HG03354 (cell line): Measurements from ENCODE around the gene ACAP1.

Experiments
- ATAC-seq: cut with Tn5 transposase; IDR thresholded peaks from one replicate; pipeline ENCODE4 v1.9.1; 2021; ENCODE audit warnings: mild to moderate bottlenecking; ENCODE audit not compliant: unreplicated experiment, poor library complexity, severe bottlenecking

The ACAP1 gene

GRCh38 chr17:7336240-7337175 is at the start of gene ACAP1:
TSS of gene ACAP1 (plus strand) at chr17:7336529. CDS start at chr17:7336735, 206 bp downstream.
- ATAC-seq = peak; percentile 67

- ATAC-seq = no peak
These were observed 46.9 kb upstream of the ACAP1 start for GRCh38 chr17:7289256-7290032.

DNA sequence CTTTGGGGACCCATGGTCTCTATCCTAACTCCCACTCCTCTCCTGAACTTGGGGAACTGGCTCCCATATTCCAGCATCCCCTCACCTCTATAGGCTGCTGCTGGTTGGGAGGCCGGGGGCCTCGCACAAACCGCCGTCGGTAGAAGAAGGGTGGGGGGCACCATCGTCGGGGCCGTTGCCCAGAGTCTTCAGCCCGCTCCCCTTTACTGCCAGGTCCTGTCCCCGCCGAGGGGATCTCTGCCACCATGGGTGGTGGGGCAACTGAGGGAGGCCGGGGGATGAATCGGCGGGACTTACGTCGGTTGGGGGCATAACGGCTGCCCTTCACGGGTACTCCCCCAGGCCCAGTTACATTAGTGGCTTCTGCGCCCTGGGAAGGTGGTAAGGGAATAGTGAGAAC is 46.2 kb upstream of the ACAP1 start:
- no peak for ATAC-seq

- no peak for ATAC-seq
These were observed 45.6 kb upstream of the ACAP1 start for GRCh38 chr17:7290685-7291084.

DNA sequence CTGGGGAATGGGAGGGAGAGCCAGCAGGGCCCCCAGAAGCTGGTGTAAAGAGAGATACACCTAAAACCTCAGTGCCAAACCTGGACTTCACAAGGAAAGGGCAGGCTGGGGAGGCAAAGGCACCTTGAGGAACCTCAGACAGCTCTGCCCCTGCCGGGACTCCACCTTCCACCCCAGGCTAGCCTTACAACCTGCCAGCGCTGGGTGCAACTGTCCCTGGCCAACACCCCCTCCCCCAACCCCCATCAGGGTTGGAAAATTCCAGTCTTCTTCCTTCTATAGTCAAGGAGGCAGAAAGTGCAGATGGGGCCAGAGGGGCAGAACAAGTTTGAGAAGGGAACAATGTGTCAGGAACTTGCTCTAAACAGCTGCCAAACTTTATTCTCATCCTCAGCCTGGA is 44.1 kb upstream of the ACAP1 start:
- ATAC-seq = no peak

DNA sequence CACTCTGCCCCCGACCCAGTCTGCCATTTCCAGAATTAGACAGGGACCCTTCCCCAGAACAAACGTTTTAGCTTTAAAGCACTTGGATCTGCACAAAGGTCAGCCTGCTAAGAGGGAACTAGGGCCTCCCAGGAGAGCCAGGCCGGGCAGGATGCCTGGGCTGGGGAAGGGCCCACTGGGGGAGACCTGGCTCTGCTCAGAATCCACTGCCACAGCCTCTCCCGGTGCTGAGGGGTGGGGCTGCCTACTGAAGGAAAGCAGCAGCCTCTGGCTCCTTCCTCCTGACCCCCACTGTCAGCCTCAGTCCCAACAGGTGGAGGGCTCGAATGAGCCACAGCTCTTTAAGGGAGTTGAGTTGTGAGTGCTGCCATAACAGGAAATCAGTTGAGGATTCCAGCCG is 43.6 kb upstream of the ACAP1 start:
- no peak for ATAC-seq

GRCh38 chr17:7293159-7293558 is 43.2 kb upstream of the ACAP1 start:
- no peak for ATAC-seq

GRCh38 chr17:7293816-7294613 is 42.3 kb upstream of the ACAP1 start:
- ATAC-seq = no peak

DNA sequence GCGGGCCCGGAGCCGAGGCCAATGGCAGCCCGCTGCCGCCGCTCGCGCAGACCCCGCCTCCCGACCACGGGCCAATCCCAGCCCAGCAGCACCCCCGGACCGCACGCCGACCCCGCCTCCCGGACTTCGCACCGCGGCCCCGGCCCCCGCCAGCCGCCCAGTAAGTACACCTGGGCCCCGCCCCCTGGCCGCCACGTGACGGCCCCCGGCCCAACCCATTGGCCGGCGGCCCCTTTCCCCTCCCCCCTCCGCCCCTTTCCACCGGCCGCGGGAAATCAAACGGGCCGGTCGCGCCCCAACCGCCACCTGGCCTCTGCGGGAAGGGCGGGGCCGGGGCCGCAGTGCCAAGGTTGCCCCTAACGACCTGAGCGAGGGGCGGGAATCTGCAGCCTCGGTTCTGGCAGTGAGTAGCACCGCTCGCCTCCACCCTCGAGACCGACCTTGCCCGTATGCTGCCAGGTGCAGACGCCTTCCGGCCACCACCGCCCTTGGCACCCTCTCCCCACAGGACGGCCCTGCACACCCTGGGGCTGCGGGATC is 41.6 kb upstream of the ACAP1 start, which contains the start of gene YBX2:
YBX2 (minus strand) TSS at position 26 of the 540 bp plus-strand sequence. CDS start 139 bp downstream, outside the sequence.
- ATAC-seq = no peak

DNA sequence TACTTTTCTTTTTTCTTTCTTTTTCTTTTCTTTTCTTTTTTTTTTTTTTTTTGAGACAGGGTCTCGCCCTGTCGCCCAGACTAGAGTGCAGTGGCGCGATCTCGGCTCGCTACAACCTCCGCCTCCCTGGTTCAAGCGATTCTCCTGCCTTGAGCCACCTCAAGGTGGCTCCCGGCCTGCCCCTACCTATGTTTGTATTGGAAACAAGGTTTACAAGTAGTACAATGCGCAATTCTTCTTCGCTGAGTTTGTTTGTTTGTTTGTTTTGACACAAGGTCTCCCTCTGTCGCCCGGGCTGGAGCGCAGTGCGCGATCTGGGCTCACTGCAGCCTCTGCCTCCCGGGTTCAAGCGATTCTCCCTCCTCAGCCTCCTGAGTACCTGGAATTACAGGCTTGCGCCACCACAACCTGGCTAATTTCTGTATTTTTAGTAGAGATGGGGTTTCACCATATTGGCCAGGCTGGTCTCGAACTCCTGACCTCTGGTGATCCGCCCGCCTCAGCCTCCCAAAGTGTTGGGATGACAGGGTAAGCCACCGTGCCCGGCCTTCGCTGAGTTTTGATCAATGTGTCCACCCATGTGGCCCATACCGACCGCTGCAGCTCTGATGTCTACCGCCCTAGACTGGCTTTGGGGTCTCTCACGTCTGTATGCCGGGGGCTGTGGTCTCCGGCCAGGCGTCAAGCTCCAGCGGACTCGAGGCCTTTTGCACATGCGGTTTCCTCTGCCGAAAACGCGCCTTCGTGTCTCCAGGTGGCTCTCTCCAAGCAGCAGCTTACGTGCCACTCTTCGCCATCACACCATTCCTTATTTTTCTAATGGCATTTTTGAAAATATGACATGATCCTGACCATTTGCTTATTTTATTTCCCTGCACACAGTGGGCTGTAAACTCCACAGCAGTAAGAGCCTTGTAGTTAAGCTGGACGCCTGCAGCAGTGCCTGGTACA is 40.8 kb upstream of the ACAP1 start:
- no peak for ATAC-seq

- no peak for ATAC-seq
These were observed 40.0 kb upstream of the ACAP1 start for GRCh38 chr17:7296189-7296861.

DNA sequence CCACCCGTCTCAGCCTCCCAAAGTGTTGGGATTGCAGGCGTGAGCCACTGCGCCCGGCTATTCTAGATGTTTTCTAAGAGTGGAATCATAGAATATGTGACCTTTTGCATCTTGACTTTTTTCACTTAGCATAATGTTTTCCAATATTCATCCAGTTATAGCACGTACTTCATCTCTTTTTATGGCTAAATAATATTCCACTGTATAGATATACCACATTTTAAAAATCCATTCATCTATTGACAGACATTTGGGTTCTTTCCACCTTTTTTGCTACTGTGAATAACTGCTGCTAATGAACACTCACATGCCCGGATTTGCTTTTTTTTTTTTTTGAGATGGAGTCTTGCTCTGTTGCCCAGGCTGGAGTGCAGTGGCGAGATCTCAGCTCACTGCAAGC is 32.1 kb upstream of the ACAP1 start:
- no peak for ATAC-seq

DNA sequence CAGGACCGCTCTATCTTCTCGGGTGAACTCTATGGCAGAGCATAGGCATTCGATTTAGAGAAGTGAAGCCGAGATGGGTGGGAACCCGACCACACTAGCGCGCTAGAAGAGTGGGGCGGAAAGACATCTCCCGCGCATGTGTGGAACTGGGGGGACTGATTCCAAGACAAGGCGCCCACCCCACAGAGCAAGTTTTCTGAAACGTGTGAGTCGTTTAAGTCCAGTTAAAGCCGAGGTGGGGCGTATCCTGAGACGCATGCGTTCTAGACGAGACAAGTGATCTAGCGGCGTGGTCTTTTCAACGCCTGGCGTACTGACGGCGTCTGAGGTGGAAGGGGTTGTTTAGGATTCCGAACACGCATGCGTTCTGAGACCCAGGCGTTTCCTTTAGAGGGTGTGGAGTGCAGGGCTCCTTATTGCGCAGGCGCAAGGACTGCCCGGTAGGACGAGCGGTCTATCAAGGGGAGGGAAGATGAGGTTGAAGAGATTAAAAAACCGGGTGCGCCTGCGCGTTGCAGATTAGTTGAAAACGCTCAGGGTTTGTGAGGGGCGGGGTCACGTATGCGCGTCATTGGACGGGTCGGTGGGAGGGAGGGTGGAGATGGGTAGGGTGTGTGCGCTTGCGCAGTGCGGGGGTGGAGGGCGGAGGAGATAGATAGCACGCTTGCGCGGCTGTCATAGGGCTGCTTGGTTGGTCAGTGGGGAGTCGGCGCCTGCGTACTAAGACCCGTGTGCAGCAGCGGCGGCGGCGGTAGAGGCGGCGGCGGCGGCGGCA is 29.2 kb upstream of the ACAP1 start, which contains the start of gene EIF5A:
EIF5A (plus strand) TSS at position 718 of the 775 bp plus-strand sequence. CDS start 2,008 bp downstream, outside the sequence.
- ATAC-seq = peak; percentile 73

GRCh38 chr17:7307686-7308624 is 28.4 kb upstream of the ACAP1 start:
- ATAC-seq = peak; percentile 8

GRCh38 chr17:7308625-7309433 is 27.5 kb upstream of the ACAP1 start:
- ATAC-seq = peak; percentile 24
